ENCODE measurements around the gene MAMSTR.

Gene MAMSTR

DNA sequence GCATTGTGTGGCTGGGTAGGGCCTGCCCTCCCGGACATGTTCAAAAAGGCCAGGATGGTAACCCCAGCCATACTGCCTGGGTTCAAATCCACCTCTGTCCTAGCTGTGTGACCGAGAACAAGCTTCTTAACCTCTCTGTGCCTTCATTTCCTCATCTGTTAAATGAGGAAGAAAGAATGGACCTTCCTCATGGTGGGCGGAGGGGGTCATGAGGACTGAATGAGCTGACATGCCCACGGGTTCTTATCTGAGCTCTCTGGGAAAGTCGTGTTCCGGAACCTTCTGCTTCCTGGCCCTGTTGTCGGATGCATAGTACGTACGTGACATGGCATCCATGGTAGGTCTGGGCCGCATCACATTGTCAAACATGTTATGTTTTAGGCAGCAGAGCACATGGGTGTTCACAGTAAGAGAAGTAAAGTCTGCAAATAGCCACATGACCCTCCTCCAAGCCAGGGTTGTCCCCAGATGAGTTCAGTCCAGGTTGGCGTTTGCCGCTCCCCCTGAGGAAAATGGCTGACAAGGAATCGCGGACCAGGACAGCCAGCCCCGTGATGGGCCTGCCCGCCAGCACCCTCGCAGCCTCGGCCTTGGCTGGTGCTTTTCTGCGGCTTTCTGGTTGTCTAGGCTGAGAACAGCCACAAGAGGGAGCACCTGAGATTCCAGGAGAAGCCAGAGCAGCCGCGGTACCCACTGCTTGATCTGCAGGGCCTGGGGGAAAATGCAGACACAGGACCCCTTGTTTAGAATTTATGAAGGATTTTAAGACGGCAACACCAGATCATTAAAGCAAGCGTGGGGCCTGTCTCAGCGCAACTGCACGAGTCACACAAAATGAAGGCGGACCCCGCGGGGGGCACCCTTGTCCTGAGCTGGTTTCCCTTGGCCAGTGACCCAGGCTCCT lies 44.4 kb downstream of the MAMSTR start:
- TF ChIP-seq, protein P1, sequence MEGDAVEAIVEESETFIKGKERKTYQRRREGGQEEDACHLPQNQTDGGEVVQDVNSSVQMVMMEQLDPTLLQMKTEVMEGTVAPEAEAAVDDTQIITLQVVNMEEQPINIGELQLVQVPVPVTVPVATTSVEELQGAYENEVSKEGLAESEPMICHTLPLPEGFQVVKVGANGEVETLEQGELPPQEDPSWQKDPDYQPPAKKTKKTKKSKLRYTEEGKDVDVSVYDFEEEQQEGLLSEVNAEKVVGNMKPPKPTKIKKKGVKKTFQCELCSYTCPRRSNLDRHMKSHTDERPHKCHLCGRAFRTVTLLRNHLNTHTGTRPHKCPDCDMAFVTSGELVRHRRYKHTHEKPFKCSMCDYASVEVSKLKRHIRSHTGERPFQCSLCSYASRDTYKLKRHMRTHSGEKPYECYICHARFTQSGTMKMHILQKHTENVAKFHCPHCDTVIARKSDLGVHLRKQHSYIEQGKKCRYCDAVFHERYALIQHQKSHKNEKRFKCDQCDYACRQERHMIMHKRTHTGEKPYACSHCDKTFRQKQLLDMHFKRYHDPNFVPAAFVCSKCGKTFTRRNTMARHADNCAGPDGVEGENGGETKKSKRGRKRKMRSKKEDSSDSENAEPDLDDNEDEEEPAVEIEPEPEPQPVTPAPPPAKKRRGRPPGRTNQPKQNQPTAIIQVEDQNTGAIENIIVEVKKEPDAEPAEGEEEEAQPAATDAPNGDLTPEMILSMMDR (conservative IDR thresholded peaks at IDR 0.05), result peak; percentile 96

DNA sequence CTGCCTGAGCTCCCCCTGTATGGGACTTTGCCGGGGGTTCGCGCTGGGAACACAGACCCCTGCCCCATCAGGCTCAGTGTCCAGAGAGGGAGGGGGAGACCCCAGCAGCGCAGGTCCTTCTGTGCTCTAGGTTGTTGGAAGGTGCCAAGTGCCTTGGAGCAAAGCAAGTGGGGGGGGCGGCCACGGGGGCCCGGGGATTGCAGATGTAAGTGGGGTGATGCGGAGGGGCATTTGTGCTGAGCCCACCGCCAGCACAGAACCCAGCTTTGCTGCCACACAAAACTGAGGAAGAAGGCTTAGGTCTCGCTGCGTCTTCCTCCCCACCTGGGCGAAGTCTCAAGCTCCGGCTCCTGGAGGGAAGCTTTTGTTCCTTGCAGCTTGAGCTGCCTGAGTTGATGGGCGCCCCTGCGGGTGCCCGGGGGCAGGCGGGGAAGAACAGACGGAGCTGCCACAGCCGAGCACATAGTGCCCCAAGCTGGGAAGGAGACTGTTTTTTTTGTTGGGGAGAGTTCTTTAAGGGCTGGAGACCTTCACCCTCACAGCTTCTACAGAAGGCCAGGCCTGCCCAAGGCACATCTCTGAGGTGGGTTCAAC lies 45.2 kb downstream of the MAMSTR start:
- H3K27ac ChIP-seq, result no peak overlapping the region
- TF ChIP-seq, protein P1 (conservative IDR thresholded peaks at IDR 0.05), result no peak

More for the DNA sequence above, 44.4 kb downstream of the MAMSTR start:
- H3K27ac ChIP-seq, result peak overlapping the region; percentile 27; the same call in 1 of the 2 replicates

DNA sequence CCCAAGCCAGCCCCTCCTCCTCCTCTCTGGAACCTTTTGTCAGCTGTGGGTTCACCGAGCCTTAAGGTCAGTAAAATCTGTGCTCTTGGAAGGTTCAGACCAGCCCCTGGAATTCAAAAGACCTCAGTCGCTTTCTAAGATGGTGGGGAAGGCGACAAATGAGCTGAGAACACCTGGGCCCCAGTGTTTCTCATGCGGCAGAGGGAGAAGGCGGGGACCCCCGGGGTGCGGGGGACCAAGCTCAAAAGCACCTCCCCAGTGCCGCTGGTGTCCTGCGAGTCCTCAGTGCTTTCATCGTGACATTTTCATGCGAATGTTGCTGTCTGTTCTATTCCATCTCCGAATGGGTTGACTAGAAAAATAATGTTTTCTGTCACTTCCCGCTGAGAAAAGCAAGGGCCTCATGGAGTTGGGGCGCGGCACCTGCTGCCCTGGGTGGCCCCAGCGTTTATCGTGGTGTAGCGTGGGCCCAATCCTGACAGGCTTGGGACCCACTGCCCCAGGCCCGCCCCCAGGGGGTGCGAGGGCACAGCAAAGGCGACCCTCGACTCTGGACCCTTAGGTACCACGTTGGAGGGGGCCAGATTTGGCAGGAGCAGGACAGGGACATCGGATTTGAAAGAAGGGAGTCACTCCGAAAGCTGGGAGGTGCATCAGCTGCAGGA lies 46.0 kb downstream of the MAMSTR start:
- H3K27ac ChIP-seq, result no peak overlapping the region
- TF ChIP-seq, protein P1 (conservative IDR thresholded peaks at IDR 0.05), result no peak

DNA sequence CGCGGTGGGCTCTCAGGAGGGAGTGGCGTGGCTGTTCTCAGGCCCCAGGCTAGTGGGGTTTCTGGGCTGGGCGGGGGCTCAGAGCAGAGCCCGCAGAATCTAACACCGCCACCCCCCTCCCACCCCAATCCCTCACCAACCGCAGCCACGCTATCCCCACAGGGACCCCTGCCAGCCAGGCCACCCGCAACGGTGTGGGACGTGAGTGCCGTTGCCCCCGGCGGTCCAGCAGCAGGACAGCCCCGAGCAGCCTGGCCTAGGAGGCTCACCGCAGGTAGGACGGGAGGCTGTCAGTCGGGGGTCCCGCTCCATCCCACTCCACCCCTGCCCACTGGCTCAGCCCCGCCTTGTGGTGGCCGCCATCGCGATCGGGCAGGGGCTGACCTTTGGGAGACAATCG lies 46.5 kb downstream of the MAMSTR start, which contains the start of gene NTN5:
Gene NTN5, minus strand, starts transcription at position 24 of the 400 bp plus-strand sequence. CDS start 2,031 bp downstream, outside the sequence.
- TF ChIP-seq, protein P1 (conservative IDR thresholded peaks at IDR 0.05), result no peak
- H3K27ac ChIP-seq, result no peak within 1 kb of the TSS

DNA sequence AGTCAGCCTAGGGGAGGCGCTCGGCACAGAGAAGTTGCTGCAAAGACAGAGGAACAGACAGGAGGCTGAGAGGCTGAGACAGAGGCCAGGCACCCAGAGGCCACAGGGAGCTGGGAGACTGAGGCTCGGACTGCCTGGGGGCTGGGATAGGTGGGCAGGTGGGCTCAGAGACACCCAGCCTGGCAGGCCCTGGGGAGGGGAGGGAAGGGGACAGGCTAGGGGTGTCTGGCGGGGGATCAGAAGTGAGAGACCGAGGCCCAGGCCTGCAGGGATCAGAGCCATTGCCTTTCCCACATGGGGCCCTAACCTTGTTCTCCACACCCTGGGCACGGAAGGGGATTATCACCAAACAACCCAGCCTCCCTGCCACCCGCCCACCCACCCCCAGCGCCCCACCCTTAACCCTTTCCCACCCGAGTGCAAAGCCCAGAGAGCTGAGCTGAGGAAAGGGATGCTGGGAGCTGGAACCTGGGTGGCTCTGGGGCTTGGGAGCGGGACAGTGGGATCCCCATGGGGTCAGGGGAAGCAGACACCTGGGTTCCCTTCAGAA lies 48.0 kb downstream of the MAMSTR start:
- no peak overlapping the region for H3K27ac ChIP-seq
- TF ChIP-seq, protein P1 (conservative IDR thresholded peaks at IDR 0.05), result no peak

DNA sequence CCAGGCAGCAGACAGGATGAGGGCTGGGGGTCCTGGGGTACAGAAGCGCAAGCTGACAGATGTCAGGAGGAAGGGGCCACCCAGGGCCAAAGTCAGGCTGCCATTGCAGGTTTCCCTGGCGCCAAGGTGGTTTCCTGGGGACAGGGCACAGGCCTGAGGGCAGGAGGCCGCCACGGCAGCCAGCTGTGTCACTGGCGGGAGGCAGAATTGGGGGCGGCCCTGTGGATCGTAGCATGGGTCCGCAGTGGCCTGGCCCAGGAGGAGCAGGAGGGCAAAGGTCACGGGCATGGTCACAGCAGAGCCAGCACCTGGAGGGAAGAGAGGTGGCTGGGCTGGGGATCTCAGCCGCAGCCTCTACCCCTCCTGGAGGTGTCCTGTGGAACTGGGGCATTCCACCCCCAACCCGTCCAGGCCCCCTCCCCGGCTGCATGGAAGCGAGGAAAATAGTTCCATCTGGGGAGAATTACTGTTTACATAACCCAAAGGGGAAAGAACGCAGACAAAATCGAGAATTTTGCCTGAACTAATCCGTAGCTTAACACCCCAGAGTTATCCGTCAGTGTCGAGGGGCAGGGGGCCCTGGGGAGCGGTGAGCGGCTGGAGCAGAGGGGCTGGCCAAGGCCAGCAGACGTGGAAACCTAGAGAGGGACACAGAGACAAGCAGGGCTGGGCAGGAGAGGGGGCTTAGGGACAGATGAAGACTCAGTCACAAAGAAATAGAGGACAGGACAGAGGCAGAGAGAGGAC lies 48.7 kb downstream of the MAMSTR start:
- H3K27ac ChIP-seq, result no peak overlapping the region
- TF ChIP-seq, protein P1 (conservative IDR thresholded peaks at IDR 0.05), result no peak
